Left colon (tissue), 2 donors: Measurements from ENCODE around the gene HOXB6. TPM values are rescaled to one million over a fixed set of nuclear protein-coding genes. Genes with fewer than 3 reads are reported as not detected.

Source experiments
- ATAC-seq: fragments of 200-7000 bp; cut with Tn5 transposase; one replicate; pipeline ENCODE4 v1.9.1; 2020; ENCODE audit warnings: mild to moderate bottlenecking, moderate library complexity
- DNase-seq, 2 donors: peaks; one replicate each; pipeline ENCODE4 v3.0.0-alpha.2; 2020
- intact Hi-C, 2 donors: fragments of 100-400 bp; cut with DNase I in 1 of 2; cut with micrococcal nuclease in 1 of 2; formaldehyde crosslinking; loops; one replicate each; pipeline versions ENCODE4 v1.11.2 to v1.14.0; 2022; cut with DNase I, micrococcal nuclease
- total RNA-seq, 2 donors: library from RNA; stranded (reverse); fragmentation: NEBNext Ultra II Directional; extraction: Animal tissue kit (Norgen Biotek cat#: 25700); gene quantifications; one replicate each; pipeline ENCODE4 v1.2.1, GENCODE V29; 2021
- donor health status: DM: no; HTN: no; CAD: no.
- donor health status: DM: yes; HTN: yes; CAD: no.

The HOXB6 gene
- total RNA-seq, 2 donors from 2014 or later: 39.3 to 43.3 TPM

- DNase-seq (no peak), ATAC-seq (no peak)
- intact Hi-C loops: no loop called here
Measured at GRCh38 chr17:48600244-48601098, 4.3 kb downstream of the HOXB6 start.

DNA sequence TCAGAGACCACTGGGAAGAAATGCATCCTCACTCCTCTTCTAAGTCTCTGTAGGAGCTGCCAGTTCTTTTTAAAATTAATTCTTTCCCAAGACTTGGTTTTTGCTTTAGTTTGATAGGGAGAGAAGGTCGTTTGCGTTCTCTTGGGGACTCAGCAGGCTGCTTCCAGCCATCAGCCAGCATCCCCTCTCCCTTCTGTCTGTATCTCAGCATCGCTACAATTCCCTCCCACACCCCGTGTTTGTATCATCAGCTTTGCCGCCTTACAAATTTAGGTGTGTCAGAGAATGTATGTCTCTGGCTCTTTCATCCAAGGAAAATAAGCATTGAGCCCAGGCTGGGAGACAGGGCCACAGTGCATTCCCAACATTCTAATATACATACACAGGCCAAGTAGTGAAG lies 5.4 kb downstream of the HOXB6 start:
- DNase-seq (no peak), ATAC-seq (no peak)
- intact Hi-C loops: no loop called here

- ATAC-seq (no peak), DNase-seq (no peak)
- intact Hi-C loops: no loop called here
Measured at GRCh38 chr17:48598736-48599135, 6.0 kb downstream of the HOXB6 start.

GRCh38 chr17:48597778-48598631 lies 6.8 kb downstream of the HOXB6 start:
- intact Hi-C loops: no loop called here
- peak; percentile 91 to 93 for DNase-seq

DNA sequence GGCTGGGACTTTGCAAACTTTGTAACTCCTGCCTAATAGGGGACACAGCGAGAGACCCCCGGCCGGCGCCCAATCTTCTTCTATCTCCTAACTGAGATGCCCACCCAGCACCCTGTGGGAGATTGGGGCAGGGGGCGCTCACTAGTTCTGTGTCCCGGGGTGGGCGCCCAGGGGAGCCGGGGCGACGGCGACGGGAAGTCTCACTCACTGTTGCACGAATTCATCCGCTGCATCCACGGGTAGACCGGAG lies 7.3 kb downstream of the HOXB6 start:
- DNase-seq: no peak
- intact Hi-C loops: no loop called here
- no peak for ATAC-seq

More at GRCh38 chr17:48597778-48598631, 6.8 kb downstream of the HOXB6 start:
- peak; percentile 65 for ATAC-seq

DNA sequence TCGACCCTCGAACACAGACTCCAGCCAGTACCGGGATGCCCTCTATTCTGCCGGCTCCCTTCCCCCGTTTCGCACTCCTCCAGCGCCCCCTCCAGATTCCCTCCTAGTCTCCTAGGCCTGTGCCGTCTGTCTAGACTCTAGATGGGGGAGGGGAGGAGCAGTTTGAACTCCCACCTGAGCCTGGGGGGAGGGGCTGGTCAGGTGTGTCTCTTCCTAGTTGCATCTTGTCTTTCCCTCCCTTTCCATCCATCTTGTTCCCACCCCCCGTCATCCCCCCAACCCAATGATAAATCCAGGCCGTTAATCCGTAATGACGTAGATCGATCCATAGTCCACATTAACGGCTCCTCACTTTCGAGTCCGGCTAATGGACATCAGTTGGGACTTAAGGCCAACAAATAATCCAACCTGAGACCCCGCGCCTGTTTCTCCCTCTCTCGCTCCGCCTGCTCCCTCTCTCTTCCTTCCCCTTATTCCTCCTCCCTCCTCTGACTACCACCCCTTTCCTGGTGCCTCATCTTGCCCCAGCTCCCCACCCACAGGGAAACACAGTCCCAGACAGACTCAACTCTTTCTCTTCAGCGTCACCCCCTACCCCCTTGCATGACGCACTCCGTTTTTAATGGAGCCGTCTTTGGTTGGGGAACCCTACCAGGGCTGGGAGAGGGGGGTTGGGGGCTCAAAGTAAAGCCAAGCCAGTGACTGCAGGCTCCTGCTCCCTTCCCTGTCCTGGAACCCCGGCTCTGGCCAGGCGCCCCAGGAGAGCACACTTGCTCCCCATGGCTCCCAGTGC lies 7.9 kb downstream of the HOXB6 start:
- no peak for ATAC-seq
- DNase-seq: no peak
- intact Hi-C loops: no loop called here

DNA sequence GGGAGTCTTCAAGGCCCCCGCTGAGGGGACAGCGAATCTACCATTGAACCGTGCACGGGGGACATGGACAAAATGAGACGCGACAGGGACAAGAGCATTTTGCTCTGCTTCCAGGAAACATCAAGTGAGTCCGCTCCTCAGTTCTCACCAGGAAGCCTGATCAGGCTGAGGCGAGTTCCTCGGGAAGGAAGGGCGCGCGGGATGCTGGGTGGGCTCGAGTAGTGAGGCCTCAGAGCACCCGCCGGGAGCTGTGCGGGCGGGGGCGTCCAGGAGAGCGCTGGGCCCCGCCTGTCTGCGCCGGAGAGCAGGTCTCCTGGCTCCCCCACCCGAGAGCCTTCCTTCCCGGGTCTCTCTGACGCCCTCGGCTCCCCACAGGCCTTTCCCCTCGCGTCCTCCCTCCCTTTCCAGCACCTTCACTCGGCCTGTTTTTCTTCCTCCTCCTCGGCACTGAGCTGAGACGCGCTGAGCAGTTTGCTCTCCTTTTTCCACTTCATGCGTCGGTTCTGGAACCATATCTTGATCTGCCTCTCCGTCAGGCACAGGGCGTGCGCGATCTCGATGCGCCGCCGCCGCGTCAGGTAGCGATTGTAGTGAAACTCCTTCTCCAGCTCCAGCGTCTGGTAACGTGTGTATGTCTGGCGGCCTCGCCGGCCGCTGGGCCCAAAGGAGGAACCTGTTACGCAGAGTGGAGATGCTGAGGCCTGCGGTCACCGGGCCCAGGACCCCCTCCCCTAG lies 8.6 kb downstream of the HOXB6 start:
- intact Hi-C loops: no loop called here
- ATAC-seq: no peak
- DNase-seq: no peak

GRCh38 chr17:48595278-48595999 lies 9.3 kb downstream of the HOXB6 start:
- no peak for ATAC-seq
- intact Hi-C loops: no loop called here
- DNase-seq: no peak

DNA sequence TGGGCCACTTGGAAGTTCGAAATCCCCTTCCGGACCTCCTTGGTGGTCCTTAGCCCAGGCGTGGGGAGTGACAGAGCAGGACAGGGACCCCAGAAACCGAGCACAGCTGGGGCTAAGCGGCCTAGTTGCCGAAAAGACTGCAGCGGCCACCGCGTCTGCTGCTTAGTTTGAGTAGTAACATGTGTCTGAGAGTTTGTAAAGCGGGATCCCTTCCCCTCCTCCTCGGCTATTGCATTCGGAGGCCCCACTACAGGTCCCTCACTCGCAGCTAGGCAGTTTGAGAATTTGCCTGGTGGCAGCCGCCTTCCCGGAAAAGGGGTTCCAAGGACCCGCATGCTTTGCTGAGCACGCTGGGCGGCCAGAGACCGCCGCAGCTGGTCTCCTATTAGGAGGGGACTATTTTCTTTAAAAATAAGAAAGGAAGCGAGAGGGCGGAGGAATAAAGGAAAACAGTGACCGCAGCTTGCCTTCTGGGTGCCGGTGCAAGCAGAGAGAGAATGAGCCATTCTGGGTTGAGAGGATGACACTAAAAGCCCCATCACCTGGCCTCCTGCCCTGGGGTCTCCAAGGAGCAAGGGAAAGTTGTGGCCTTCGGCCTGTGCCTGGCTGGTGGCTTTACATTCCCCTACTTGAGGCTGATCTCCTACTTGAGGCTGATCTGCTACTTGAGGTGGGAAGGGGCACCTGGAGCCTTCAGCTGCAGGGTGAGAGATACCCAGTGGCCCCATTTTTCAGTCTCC lies 10.1 kb downstream of the HOXB6 start:
- intact Hi-C loops: no loop called here
- ATAC-seq: no peak

DNA sequence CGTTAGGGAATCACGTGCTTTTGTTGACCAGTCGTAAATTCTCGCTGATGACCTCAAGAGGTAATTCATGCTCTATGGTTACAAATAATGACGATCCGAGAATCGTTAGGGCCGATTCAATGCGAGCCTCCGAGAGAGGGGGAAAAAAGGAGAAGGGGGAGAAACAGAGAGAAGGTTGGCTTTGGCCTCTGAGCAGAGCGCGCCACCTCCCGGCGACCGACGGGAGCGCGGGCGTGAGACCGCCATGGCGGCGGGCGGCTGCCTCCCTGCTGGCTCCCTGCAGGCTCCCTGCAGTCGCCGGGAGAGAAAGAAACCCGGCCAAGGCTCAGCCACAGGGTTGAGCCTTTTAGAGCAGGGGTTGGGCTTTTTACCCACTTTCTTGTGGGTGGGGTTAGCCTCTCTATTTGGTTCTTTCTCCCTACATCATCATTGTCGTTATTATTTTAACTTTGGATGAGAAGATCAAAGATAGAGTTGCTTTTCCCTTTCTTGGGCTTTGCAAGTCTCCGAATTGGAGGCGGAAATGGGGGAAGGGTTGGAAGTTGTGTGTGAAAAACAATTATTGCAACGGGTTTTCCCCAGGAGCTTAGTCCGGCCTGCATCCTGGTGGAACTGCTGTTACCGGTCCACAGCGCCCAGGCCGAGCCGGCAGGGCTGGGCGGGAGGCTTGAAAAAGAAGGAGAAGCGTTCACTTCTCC lies 10.8 kb downstream of the HOXB6 start:
- intact Hi-C loops: no loop called here
- DNase-seq (peak in 1 of 2 donors; percentile 75), ATAC-seq (no peak)

More for the DNA sequence above, 10.1 kb downstream of the HOXB6 start:
- no peak for DNase-seq

DNA sequence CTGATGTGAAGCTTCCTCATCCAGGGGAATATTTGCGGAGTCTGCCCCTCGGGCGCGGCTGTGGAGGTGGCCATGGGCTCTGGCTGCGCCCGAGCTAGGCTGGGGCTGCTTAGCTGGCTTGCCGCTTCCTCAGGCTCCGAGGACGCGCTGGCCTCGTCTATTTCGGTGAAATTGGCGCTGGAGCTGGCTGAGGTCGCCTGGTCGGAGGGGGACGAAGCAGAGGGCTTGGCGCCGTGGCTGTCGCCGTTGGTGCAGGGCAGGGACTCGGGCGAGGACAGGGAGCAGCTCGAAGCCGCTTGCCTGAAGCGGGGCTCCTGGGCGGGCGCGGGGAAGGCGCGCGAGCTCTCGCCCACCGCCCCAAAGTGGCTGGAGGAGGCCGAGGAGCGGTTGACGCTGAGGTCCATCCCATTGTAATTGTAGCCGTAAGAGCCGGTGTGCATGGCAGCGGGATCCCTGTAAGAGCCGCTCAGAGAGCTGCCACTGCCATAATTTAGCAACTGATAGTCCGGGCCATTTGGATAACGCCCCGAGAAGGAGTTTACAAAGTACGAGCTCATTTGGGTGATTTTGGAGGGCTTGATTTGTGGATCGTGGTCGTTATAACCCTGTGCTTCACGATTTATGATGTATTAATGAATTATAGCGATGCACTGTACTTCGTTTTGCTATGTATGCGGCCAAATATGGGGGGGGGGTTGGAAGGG lies 11.5 kb downstream of the HOXB6 start, which contains the start of gene HOXB5:
TSS of gene HOXB5 (minus strand) at position 654 of the 704 bp plus-strand sequence. CDS start at position 557, 97 bp downstream.
- no peak for DNase-seq
- intact Hi-C loops: no loop called here
- ATAC-seq: no peak

GRCh38 chr17:48592577-48592976 lies 12.2 kb downstream of the HOXB6 start:
- ATAC-seq (no peak), DNase-seq (no peak)
- intact Hi-C loops: no loop called here

DNA sequence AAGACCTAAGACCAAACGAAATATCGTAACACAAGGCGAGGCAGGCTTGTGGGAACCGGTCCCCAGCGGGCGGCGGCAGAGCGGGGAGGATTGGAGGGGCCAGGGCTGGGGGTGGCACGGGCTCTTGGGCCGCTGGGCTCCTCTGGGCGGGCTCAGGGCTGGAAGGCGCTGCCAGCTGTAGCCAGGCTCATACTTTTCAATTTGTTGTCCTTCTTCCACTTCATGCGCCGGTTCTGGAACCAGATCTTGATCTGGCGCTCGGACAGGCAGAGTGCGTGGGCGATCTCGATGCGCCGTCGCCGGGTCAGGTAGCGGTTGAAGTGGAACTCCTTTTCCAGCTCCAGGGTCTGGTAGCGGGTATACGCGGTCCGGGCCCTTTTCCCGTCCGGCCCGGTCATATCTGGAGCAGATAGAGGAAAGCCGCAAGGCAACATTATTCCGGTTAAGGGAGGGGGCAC lies 12.7 kb downstream of the HOXB6 start:
- intact Hi-C loops: no loop called here
- DNase-seq (no peak), ATAC-seq (no peak)

DNA sequence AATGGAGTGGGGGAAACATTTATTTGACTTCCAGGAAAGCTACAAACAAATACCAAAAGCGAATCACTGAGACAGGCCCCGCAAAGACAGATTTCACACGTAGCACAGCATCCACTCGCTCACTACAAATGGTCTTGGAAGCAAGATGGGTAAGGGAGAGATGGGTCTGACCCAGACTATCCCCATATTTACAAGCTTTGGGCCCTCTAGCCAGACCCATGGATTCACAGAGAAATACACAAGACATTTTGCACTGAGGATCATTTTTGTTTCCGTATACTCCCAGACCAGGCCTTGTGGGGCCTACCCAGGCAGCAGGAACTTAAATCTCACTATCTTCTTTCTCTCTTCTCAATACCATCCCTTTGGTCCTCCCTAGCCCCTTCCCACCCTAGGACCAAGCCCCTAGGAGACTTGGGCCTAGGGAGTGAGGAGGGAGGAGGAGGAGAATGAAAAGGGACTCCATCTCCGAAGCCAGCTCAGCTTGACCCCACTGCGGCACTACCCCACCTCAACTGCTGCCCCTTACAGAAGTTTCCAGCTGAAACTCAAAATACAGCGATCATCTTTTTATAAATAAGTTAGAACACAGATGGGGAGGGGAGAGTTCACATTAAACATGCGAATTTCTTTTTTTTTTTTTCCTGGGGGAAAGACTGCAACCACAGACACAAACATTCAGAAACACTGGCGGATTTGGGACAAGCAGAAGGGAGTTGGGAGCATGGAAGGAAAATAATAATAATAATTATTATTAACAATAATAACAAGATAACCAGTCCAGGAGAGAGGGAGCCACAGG lies 13.3 kb downstream of the HOXB6 start:
- no peak for ATAC-seq
- intact Hi-C loops: no loop called here
- no peak for DNase-seq

DNA sequence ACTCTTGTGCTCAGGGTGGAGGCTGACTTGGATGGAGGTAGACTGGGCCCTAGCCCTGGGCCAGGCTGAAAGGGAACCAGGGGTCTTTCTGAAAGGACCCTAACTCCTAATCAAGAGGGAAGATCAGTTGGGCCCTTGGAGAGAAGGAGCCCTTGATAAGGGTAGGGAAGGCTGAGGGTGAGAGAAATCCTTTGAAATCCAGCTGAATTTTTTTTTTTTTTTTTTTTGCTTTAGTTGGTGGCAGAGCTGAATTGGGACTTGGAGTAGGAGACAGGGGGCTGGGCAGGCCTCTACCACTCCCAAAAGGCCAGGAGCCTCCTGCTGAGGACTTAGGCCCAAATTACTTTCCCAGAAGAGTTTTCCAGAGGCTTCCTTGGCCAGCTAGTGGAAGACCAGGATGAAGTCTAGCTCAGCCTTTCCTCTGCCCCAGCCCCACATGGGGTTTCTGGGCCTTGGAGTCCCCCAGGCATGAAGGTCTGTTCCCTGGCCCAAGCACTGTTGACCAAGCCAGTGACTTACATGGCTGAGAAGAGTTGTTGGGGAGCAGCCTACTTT lies 14.1 kb downstream of the HOXB6 start:
- intact Hi-C loops: no loop called here
- no peak for DNase-seq
- ATAC-seq: peak; percentile 14
